ENCODE measurements around the gene G6PD.
"Not testable (repeated sequence)": the region's sequence is repeated elsewhere in the genome, so short reads cannot be mapped to it uniquely, and the experiment has no call there.

The G6PD gene

DNA sequence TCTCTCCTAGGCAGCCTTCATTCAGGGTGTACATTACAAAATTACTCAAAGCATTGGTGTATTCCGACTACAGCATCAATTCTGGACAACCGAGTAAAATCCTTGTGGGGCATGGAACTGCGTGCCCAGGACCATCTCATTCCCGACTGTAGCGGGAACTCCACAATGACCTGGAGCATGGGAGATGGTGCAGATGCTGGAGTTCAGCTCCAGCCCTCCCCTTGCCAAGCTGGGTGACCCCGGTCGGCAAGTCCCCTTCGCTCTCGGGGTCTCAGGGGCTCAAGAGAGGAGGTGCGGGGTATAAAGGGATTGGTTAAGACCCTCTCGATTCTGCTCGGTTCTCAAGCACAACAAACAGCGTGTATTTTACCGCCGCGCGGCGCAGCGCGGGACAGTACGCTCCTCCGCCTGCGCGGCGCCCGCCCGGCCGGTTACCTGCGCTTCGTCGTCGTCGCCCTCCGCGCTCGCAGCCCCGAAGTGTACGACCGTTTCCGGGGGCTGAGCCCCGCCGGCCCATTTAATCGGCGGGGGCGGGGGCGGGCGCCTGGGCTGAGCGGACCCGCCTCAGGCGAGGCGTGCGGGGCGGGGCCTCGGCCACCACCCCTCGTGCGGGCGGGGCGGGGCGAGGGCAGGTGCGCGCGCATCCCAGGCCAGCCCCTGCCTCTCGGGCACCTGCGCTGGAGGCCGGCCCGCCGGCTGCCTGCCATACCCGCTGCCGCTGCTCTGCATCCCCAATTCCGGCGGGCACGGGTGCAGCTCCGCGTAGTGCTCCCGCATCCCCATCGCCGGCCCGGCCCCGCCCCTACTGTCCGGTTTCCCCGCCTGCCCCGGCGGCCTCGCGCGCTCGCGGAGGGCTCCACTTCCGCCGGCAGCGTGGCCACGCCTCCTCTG lies at the start of gene G6PD:
Gene G6PD, minus strand, starts transcription at position 493 of the 891 bp plus-strand sequence. CDS start 691 bp downstream, outside the sequence.
- DNase-seq = no peak

GRCh38 chrX:154595559-154596249 lies 49.1 kb upstream of the G6PD start:
- DNase-seq = no peak

DNA sequence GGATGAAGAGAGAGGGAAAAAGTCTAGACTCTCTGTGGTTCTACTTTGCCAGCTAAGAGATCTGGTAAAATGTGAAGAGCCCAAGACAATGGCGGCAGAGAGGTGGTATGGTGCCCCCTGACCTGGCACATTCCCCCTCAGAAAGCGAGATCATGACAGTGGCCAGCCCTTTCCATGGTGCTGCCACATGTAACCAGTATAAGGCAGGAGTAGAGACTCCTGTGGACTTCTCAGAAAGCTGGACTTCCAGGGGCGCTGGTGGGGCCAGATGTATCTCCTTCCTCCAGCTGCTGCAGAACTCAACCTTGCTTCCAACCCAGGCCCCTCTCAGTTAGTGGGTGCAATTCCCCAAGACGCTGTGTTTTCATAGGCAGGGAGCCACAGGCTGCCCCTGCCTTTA lies 47.8 kb upstream of the G6PD start:
- DNase-seq = no peak

GRCh38 chrX:154593201-154593600 lies 46.6 kb upstream of the G6PD start:
- DNase-seq = no peak

- DNase-seq = no peak
Observed at GRCh38 chrX:154592505-154592904, 45.9 kb upstream of the G6PD start.

GRCh38 chrX:154590415-154590814 lies 43.8 kb upstream of the G6PD start:
- DNase-seq = not testable (repeated sequence)

GRCh38 chrX:154584585-154585183 lies 38.0 kb upstream of the G6PD start, which contains the start of gene CTAG1A:
CTAG1A (plus strand) TSS chrX:154585133; CDS start chrX:154585207, 74 bp downstream.
- not testable (repeated sequence) for DNase-seq

- DNase-seq = not testable (repeated sequence)
Observed at GRCh38 chrX:154582994-154583393, 36.3 kb upstream of the G6PD start.

DNA sequence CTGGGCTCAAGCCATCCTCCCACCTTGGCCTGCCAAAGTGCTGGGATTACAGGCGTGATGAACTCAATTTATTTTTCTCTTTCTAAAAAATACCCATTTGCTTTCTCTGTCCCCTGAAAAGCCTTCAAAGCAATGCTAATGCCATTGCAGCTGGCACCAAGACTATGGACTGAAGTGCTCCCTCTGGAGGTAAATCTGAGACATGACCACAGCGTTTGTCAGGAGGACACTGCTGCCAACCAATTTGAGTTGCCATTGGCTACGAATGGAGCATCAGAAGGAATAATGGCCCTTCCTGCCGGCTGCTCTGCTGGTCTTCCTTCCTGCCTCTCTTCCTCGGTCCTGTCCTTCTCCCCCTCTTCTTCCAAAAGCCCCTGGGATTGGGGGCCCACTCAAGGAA lies 28.4 kb upstream of the G6PD start:
- DNase-seq = not testable (repeated sequence)

DNA sequence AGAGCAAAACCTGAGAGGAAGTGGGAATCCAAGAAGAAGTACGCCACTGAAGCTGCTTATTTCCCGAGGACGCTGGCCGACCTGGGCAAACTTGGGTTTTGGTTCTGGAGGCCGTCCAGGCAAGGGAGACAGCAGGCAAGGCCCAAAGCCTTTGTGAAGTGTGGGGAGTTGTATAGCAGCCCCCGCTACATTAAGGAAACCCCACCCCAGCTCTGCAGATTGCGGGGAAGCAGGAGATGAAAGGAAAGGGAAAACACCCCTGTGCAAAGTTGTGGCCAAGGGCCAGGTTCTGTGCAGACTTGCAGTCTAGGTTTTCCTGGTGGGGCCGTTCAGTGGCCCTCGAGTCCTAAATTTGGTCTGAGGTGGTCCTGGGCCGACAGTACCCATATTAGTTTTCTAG lies 26.4 kb upstream of the G6PD start:
- not testable (repeated sequence) for DNase-seq

DNA sequence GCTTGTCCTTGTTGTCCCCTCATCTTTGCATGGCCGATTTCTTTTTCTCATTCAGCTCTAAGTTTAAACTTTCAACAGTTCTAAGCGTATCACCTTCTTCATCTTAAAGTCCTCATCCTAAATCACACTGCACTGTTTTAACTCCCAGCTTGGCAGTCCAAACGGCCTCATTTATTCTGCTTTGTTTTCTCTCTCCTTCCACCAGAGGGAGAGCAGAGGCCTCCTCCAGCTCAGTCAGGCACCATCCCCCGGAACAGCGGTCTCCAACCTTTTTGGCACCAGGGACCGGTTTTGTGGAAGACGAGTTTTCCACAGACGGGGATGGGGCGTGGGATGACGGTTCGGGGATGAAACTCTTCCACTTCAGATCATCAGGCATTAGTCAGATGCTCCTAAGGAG lies 23.7 kb upstream of the G6PD start:
- DNase-seq = not testable (repeated sequence)

GRCh38 chrX:154562295-154562694 lies 15.6 kb upstream of the G6PD start:
- not testable (repeated sequence) for DNase-seq

- DNase-seq = not testable (repeated sequence)
Observed at GRCh38 chrX:154560326-154560725, 13.7 kb upstream of the G6PD start.

DNA sequence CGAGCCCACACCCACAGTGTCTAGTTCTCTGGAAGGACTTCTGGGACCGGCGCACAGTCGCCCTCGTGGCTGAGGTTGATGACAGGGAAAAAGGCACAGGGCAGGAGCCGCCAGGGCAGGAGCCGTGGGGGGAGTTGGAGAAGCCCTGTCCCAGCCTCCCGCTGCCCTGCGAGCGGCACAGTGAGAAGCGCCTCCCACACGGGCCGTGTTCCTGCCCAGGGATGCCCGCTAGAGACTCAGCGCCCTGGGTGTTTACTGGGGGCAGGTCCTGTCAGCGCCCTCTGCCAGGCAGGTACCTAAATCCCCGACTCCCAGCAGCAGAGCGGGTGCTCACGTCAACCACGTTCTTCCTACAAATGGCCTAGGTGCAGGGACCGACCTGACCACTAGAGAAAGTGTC lies 12.2 kb upstream of the G6PD start:
- not testable (repeated sequence) for DNase-seq

DNA sequence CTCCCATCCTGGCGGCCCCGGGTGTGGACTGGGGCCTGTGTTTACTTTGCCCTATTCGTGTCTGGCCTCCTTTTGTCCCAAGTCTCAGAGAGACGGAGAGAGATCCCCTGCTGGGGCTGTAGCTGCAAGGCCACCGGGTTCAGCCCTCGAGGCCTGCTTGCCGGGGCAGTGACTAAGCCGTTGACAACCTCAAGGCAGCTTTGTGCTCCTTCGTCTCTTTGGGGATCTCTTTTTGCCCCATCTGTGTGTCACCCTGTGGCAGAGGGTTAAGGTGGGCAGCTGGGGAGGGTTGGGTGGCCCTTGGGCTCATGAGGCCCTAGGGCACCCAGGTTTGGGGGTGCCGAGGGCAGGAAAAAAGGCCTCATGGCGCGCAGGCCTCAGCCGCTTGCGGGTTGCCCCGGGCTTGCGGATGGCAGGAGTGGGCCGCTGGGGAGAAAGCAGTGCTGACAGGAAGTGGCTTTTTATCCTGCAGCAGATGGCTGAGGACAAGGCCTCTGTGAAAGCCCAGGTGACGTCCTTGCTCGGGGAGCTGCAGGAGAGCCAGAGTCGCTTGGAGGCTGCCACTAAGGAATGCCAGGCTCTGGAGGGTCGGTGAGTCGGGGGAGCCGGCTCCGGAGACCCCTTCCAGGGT lies 11.5 kb upstream of the G6PD start:
- not testable (repeated sequence) for DNase-seq

GRCh38 chrX:154552112-154552806 lies 5.6 kb upstream of the G6PD start:
- not testable (repeated sequence) for DNase-seq

DNA sequence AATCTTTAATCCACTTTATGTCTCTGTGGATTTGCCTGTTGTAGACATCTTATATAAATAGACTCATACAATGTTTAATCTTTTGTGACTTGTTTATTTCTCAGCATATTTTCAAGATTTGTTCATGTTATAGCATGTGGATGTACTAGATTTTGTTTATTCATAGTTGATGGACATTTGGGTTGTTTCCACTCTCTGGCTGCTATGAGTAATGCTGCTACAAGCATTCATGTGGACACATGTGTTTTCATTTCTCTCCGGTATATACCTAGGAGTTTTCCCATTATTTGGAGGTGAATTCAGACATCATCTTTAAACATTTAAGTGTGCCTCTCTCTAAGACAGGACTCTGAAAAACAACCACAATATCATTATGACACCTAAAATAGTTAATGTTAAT lies 3.1 kb upstream of the G6PD start:
- DNase-seq = no peak

DNA sequence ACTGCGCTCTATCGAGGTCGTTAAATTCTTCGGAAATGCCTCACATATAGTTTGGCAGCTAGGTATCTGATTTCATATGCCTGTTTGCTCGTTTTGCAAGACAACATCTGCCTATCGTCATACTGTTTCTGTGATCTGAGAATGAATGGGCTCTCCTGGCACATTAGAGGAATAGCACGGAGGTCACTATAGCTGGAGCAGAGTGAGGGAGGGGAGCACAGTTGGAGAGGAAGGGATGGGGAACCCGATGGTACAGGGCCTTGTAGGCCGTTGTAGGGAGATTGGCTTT lies 1.3 kb upstream of the G6PD start:
- no peak for DNase-seq

DNA sequence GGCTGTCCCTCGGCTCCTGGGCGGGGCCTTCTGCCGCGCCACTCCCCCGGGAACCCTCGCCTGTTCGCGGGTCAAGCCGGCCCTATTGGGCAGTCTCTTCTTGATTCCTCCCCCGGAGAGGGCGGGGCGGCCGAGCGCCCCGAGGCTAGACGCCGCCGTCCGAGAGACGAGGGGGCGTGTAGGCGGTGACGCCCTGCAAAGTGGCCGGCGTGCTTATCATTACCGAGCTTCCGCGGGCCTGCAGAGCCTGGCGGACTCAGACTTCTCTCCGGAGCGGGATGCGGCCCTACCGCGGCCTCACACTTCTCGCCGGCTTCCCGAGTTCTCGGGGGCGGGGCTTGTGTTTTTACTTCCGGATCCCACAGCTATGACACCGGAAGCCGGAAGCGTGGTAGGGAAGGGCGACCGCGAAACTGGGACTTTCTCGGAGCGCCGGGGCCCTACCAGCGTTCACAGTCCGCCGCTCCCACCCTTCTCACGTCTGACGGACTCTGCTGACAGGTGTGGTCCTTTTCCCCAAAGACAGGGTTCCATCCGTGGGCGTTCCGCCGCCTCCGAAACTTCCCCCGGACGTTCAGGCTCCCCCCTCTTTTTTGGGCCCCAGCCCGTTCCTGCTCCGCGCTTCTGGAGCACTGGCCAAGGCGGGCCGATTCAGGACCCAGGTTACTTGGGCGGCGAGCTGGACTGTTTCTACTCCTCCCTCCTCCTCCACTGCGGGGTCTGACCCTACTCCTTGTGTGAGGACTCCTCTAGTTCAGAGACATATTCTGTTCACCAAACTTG lies 790 bp upstream of the G6PD start, which contains the start of gene IKBKG:
Gene IKBKG, plus strand, starts transcription at position 376 of the 783 bp plus-strand sequence. CDS start 4,383 bp downstream, outside the sequence.
- DNase-seq = peak; percentile 89

GRCh38 chrX:154545673-154546274 lies 872 bp downstream of the G6PD start:
- DNase-seq = no peak
